SHP77 (cell line): ENCODE results near the gene EFNB1.

Experiments used
- DNase-seq, 2 experiments: peaks; one replicate each; lab custom pipeline; 2025; lab: John Stamatoyannopoulos, UW

Gene EFNB1

GRCh38 chrX:68843992-68844391 lies 15.2 kb downstream of the EFNB1 start:
- DNase-seq: no peak

GRCh38 chrX:68844581-68844980 lies 15.8 kb downstream of the EFNB1 start:
- DNase-seq: no peak

- DNase-seq: no peak
Measured at GRCh38 chrX:68846536-68846935, 17.7 kb downstream of the EFNB1 start.

DNA sequence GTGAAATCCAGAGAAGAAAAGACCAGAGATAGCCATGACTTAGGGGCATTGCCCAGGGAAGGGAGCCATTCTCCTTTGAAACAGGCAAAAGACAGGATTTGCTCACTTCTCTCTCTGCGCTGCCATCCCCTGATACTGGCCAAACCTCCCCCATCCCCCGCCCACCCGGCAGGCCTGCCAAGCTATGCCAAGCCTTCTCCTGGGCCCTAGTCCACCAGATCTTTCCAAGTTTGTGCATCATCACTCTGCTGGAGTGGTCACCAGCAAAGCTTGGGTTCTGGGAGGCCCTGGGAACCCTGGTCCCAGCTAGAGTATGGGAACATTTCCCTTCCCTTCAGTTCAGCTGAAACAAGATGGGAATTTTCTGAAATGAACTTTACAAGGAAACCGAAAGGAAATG lies 18.4 kb downstream of the EFNB1 start:
- no peak for DNase-seq

GRCh38 chrX:68848189-68848940 lies 19.5 kb downstream of the EFNB1 start:
- DNase-seq: no peak

- DNase-seq: no peak
Measured at GRCh38 chrX:68851082-68851481, 22.3 kb downstream of the EFNB1 start.

- DNase-seq: no peak
Measured at GRCh38 chrX:68852046-68852445, 23.2 kb downstream of the EFNB1 start.

DNA sequence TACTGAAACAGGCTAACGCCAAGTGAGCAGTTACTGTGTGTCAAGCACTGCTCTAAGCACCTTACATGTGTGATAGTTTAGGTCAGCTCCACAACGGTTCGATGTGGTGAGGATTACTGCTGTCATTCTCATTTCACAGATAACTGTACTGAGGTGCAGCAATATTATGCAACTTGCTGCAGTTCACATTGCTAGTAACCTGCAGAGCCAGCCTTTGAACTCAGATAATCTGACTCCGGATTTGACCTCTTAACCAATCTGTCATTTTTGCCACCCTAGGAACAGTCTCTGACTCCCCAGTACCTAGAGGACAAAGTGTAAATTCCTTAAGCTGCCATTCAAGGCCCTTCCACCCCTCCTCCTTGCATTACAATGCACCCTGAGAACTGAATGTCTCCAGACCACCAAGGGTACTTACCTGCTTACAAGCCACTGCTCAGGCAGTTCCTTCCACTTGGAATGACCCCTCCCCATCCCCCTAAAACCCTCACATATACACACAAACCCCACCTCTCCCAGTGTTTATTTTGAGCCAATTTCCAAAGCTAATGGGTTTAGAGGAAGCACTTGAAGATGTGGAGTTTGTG lies 24.9 kb downstream of the EFNB1 start:
- DNase-seq: no peak

DNA sequence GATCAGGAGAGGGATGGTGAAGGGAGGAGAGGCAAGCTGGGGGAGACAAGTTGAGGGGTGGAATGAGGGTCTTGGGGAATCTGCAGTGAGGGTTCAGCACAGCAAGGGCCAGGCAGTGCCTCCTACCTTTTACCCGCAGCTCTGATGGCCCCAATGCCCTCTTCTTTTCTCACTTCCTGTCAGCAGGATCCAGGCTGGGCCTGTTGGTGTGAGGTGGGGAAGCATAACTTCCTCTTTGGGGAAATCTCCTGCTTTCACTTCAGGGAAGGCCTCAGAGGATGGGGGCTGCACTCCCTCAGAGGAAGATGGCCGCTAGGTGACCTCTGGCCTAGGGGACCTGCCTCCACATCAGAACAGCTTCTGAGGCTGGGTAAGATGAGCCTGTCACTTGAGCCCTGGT lies 36.5 kb downstream of the EFNB1 start:
- DNase-seq: no peak

DNA sequence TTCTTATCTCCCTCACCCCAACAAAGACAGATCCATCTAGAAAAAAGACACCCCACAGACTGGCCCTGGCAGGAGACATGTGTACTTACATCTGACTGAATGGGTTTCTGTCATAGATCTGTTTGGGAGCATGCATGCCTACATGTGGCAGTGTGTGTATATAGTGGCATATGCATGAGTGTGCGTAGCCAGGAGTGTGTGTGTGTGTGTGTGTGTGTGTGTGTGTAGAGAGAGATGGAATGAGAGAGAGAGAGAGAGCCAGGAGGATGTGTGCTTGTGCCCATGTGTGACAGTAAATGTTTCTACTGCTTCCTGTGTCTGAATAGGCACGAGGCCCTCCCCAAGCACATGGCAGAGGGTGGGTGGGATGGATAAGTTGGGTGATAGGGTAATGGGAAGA lies 37.1 kb downstream of the EFNB1 start:
- no peak for DNase-seq

GRCh38 chrX:68867458-68868112 lies 38.8 kb downstream of the EFNB1 start:
- no peak for DNase-seq

- DNase-seq: no peak
Measured at GRCh38 chrX:68868316-68868715, 39.5 kb downstream of the EFNB1 start.

DNA sequence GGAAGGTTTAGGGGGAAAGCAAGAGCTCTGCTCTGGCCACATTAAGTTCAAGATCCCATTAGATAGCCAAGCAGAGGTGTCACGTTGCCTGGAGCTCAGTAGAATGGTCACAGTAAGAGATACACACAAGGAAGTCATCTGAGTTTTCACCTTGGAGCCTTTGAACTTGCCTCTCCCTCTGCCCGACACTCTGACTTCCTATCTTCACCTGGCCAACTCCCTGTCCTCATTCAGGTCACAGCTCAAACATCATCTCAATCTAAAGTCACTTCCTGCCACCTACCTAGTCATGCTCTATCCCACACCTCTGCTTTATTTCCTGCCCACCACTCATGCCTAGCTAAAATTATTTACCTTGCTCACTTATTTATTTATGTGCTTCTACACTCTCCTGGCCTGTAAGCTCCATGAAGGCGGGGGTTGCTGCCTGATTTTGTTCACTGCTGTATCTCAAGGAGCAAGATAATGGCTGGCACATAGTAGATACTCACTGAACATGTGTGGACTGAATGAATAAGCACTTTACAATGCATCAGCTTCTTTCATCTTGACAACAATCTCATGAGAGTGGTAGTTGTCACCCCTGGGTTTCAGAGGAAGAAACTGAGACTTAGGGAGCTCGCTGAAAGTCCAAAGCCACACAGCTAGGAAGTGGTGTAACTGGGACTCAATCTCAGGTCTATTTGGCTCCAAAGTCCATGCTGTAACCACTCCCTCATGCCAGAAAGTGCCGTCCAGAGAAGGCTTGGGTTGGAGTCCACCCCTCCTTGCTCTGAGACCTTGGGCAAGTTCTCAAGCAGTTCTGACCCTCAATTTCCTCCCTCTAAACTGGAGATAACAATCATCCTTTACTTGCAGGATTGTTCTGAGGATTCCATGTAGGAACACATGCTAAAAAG lies 40.3 kb downstream of the EFNB1 start:
- DNase-seq: no peak

DNA sequence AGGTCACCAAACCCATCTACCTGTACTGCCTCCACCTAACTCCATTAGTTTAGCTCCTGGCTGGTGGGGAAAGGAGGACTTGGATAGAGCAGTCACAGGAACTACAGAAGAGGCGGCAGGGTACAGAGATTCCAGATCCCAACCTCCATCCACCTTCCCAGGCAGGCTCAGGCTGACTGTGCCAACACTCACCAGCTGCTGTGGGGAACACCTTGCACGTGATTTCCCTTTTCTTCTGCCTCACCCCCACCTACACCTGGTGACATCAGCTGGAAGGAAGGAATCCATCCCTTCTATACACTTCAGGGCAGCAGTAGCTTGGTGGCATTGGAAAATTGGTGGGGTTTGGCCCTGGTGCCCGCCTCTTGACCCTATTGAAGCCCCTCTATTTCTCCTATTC lies 41.5 kb downstream of the EFNB1 start:
- DNase-seq: no peak

GRCh38 chrX:68872171-68872570 lies 43.4 kb downstream of the EFNB1 start:
- no peak for DNase-seq

- no peak for DNase-seq
Measured at GRCh38 chrX:68874076-68874475, 45.3 kb downstream of the EFNB1 start.

DNA sequence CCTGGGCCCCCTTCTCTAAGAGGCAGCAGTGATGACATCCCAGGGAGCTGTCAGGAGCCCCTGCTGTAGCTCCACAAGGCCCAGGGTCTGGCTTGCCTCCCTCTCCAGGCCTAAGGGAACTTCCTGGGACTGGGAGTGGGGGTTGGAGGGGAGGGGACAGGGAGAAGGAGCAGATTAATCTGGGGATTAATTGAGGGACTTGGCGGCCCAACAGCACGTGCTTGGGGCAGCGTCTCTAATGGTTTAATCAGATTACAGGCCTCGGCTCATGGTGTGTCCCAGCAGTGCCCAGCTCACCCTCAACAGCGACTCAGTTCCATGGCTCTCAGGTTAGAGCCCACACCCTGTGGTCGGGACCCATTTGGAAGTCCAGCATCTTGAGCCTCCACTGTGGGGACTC lies 47.9 kb downstream of the EFNB1 start:
- no peak for DNase-seq

GRCh38 chrX:68877606-68878005 lies 48.8 kb downstream of the EFNB1 start:
- no peak for DNase-seq

DNA sequence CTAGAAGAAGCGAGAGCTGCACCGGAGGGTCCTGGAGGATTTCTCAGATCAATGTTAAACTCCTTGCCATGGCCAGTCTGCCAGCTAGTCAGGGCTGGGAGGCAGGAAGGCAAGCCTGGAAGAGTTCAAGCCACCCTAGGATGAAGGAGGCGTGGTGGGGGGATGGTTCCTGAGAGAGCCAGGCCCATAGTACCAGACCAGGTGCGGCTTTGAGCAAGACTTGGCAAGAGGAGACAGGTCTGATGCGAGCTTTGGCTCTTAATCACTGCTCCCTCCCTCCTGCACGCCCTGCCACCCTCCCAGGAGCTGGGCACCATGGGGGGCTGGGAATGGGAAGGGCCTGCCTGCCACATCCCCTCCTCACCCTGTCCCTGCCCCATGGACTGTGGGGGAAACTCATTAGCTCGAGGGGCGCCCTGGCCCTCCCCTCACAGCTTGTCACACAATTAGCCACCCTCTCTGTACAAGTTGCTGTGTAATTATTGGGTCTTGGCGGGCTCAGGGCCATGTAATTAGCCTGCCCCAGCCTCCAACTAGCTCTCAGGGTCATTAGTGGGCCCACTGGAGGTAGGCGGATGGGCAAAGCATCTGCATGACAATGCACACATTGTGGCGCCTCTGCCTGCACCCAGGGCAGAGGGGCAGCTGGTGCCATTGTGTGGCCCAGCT lies 50.3 kb downstream of the EFNB1 start:
- no peak for DNase-seq

DNA sequence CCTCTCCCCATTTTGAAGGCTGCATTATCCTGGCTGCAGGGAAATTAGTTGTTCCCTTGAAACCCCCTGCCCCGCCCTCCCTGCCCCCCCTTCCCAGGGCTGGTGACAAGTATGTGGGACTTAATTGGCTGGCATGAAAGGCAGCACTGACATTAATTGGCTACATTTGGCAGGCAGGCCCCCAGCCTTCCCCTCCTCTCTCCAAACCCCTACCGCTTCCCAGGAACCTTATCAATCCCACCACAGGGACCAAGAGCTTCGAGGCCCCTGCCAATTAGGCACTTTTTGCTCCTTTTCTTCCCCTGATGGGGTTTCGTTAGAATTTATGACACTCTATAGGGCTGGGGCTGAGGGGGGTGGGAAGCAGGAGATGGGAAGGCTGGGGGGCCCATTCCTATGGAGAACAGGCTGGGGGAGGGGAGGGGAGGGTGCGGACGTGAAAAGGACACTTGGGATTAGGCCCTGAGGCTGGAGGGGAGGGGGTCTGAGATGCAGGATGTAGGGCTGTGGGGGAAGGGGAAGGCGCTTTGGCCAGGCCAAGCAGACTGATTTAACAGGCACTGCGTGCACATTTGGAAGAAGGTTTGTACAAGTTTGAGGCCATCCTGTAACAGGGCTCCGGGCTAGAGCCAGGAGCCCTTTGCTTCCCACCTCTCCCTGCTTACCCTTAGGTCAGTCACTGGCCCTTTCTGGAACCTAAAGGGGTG lies 52.2 kb downstream of the EFNB1 start:
- no peak for DNase-seq

DNA sequence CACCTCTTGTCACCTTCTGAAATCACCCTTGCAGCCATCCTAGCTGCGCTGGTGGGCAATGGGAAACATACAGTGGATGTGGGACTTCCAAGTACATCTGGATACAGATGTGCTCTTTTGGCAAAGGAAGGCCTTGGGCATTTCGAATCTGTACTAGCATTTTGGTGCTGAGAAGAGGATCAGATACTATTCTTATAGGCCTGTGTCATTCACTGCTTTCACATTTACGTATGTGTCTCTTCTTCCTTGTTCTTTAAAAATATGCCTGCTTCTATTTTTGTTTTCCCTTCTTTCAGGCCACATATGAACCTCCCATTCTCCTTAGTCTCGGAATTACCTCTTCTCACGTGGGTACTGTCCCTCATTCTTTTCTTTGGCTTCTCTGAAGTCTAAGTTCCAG lies 53.1 kb downstream of the EFNB1 start:
- no peak for DNase-seq
